ENCODE results near the gene KMT2A.
"Not testable (repeated sequence)": the region's sequence is repeated elsewhere in the genome, so short reads cannot be mapped to it uniquely, and the experiment has no call there.

Gene KMT2A

DNA sequence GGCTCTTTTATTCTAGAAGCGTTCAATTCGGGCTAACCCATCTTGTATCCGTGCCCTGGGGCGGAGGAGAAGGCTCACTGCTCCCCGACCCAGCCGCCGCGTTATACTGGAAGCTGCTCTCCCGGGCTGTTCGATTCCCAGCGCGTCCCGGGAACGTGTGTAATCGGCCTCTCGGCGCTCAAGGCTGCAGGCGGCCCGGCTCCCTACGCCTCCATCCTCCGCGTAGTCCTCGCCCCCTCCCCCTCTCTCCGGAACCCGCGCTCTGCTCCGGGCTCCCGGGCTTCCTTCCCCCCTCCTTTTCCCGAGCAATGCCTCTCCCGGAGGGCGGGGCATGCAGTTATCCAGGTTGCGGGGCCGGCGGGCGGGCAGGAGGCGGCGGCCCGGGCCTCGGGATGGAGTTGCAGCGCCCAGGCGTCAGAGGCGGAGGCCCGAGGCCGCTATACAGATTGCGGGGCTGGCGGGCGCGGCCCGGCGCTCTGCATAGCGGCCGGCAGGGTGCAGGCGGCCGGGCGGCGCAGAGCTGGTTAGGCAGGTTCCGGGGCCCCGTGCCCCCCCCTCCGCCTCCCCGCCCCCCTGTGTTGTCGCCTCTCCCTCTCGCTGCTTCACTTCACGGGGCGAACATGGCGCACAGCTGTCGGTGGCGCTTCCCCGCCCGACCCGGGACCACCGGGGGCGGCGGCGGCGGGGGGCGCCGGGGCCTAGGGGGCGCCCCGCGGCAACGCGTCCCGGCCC, at the start of gene KMT2A:
Gene KMT2A (plus strand): TSS at position 600 of the 732 bp plus-strand sequence. CDS start 21 bp downstream, at position 621.
- peak; percentile 99 for DNase-seq

DNA sequence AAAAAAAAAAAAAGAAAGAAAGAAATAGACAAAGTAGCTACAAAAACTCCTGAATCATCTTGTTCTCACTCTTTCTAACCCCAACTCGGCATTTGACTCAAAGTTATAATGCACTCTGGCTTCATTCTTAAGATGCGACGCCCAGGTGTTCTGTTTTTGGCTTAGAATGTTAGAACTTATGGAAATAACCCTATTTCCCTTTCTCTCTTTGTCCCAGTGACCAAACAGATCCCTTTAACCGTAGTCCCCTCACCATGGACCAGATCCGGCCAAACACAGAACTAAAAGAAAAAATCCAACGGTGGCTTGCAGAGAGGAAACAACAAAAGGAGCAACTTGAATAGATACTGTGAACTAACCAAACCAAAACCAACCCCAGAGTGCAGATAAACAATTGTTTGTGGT, 40.2 kb upstream of the KMT2A start:
- no peak for DNase-seq

GRCh38 chr11:118397448-118397847, 38.8 kb upstream of the KMT2A start:
- DNase-seq = no peak

DNA sequence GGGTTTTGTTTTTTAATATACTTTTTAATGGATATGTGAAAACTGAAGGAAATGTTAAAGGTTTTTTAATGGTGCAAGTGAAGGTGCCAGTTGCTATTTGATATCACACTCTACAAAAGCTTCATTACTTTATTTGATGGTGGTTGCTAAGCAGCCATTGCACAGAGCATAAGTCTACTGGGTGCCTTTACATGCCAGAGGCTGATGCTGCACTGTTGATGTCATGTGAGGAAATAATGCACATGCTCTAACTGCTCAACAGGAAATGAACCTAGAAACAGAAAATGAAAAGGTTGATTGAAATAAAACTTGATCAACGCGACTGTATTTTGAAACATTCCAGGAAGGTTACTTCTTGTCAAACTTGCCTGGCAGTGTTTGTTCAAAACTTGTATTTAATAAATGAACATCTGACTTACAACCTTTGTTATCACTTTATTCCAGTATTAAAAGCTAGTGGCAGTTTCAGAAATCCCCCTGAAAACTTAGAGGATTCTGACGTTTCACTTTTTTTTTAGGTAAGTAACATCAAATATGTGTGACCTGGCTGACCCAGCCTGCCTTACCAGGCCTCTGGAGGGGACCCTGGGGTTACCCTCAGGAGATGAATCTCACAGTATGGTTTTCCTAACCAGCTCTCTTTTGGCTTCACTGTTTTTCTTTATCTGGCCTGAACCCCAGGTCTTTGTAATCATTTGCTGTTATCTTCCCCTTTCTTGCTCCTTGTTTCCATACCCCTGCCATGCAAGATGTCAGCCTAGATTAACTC, 37.3 kb upstream of the KMT2A start:
- no peak for DNase-seq

GRCh38 chr11:118401151-118401879, 35.0 kb upstream of the KMT2A start, which contains the start of gene ATP5MG:
Gene ATP5MG, plus strand, starts transcription at chr11:118401606. Its CDS starts 60 bp downstream, at chr11:118401666.
- DNase-seq = peak; percentile 100

DNA sequence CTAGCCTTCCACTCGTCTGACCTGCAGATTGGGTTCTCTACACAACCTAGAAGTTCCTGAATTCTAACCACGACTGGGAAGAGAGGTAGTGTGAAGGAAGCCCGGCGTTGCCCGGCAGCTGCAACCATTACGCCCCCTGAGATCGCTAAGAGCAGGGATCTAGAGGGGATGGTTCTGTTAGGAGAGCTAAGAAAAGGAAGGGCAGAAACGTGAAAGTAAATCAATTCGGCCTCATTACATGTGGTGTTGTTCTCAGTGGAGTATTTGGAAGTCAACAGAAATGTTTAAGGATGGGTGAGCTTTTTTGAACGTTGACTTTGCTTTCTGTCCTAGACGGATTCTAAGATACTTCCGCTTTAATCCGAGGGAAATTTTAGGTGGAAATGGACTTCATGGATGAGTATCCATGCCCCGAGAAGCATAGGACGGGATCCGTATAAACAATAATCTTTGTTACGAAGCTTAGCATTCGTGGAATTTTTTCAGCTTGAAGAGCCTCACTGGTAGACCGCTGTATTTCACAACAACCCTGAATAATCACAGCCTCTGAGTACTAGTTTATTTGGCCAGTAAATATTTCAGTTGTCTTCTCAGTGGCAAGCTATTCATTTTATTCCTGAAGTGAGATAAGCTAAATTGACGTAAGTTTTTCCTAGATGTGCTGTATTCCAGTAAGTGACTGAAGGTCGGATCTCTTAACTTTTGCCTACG, 34.3 kb upstream of the KMT2A start:
- DNase-seq = no peak

GRCh38 chr11:118402594-118402993, 33.7 kb upstream of the KMT2A start:
- DNase-seq = not testable (repeated sequence)

DNA sequence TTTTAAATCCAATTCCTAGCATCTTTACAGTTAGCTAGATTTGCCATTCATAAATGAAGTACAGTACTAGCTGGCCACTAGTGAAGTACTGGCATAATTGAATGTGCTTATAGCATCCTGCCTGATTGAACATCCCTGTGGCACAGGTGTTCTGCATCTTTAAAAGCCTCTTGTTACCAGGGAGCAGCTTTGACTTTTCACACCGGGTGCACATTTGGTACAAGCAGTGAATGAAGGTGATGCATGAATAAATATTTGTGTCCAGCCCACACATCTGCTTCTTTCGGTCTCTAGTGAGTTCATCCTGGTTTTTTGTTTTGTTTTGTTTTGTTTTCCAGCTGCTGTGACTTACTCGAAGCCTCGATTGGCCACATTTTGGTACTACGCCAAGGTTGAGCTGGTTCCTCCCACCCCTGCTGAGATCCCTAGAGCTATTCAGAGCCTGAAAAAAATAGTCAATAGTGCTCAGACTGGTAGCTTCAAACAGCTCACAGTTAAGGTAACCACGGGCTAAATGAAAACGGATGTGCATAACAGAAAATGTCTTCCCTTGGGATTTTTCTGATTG, 29.6 kb upstream of the KMT2A start:
- peak; percentile 84 for DNase-seq

GRCh38 chr11:118410055-118410745, 26.1 kb upstream of the KMT2A start:
- no peak for DNase-seq

GRCh38 chr11:118411530-118411929, 24.8 kb upstream of the KMT2A start:
- DNase-seq = no peak

- peak; percentile 17 for DNase-seq
Measured at GRCh38 chr11:118412921-118413320, 23.4 kb upstream of the KMT2A start.

DNA sequence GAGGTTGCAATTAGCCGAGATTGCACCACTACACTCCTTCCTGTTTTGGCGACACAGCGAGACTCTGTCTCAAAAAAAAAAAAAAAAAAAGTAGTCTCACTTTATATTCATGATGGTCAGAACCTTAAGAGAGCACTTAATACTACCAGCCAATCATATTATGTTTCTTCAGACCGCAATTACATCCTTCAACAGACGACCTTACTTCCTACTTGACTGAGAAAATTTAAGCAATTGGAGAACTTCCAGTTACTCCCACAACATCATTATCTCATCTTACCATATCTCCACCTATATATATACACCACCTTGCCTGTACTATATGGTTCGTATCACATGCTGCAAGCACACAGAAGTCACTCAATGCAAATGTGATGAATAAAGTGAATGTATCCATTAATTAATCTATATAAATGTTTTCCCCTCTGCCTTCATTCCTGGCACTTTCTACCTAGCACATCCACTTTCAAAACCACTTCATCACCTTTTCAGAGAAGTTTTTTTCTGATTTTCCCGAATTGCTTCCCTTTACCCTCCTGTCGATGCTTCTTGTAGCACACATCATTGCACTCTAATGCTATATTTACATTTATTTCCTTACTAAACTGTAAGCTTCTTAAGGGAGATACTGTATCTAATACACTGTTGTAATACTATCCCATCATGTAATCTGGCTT, 21.1 kb upstream of the KMT2A start:
- DNase-seq = no peak

GRCh38 chr11:118415739-118416068, 20.6 kb upstream of the KMT2A start:
- DNase-seq = no peak

- not testable (repeated sequence) for DNase-seq
Measured at GRCh38 chr11:118416900-118417299, 19.4 kb upstream of the KMT2A start.

- DNase-seq = no peak
Measured at GRCh38 chr11:118417801-118418200, 18.5 kb upstream of the KMT2A start.

- no peak for DNase-seq
Measured at GRCh38 chr11:118418766-118419165, 17.5 kb upstream of the KMT2A start.

DNA sequence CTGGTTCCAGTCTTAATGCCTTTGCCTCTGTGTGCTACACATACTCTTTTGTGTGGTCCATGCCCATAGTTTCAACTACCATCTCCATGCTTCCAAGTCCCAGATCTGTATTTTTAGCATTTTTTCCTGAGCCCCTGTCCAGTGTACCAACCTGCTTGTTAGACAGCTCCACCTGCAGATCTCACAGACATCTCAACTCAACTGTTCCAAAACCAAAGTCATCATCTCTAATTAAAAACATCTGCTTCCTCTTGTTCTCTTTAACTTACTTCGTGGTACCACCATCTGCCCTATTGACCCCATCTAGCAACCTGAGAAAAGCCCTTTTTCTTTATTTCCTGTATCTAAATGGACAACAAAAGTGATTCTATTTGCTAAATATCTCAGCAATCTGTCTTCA, 8.6 kb upstream of the KMT2A start:
- no peak for DNase-seq

DNA sequence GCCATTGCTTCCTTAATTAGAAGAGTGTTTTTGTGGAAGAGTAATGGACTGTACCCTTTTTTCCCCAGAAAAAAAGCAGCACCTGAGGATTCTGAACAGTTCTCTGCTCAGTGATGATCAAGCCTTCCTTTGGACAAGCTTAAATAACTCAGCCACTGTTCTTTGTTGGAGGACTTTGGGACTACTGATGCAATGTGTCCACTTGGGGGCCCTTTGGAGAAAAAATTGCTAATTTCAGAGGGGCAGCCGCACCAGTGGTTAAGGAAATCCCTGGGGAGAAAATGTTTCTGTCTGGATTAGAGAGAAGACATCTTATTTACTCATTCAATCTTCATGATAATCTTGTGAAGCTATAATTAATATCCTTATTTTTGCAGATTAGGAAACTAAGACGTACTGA, 5.3 kb upstream of the KMT2A start:
- DNase-seq = no peak

GRCh38 chr11:118434123-118434552, 2.2 kb upstream of the KMT2A start:
- DNase-seq = peak; percentile 68

DNA sequence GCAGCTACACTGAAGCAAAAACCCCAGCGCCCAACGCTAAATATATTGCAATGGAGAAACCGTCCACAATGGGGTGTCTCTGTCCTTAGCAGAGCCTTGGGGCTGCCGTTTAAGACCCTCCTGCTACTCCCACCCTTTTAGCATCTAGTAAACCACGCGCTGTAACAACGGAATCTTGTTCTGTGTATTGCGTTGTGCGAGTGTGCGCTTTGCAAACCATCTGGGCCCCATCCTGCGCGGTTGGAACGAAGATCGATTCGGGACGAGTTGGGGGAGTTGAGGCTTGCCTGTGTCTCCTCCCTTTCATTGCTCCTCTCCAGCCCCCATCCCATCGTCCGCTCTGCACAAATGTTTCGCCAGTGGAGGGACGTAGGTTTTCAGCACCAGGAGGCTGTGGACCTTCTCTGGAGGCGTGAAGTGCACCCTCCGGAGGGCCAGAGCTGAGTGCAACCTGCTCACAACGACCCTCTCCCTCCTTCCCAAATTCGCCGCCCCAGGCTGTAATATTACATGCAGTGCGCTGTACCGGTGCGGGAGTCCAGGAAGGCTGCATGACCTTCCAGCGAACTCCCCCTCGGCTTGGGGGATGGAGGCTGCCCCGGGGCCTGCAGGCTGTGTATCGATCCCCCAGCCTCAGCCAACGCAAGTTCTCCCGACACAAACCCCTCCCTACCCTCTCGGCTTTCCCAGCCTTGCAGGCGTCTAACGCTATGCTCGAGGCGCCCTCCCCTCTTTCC, 1.6 kb upstream of the KMT2A start:
- DNase-seq = peak; percentile 66
